H9 (cell line): ENCODE measurements around the gene CFAP410. TPM values are rescaled to one million over a fixed set of nuclear protein-coding genes. Genes with fewer than 3 reads are reported as not detected.

ENCODE experiments used
- DNase-seq: peaks from one replicate; pipeline ENCODE4 v3.0.0-alpha.2; 2017
- H2AFZ ChIP-seq: one replicate; pipeline ENCODE4 v1.6.1; 2013; ENCODE audit warnings: mild to moderate bottlenecking, low read length, control low read depth, moderate library complexity
- H2AK5ac ChIP-seq: 2 replicates; pipeline ENCODE4 v1.6.1; 2013; ENCODE audit warnings: low read length, control low read depth, mixed read lengths; ENCODE audit not compliant: insufficient read length
- H2BK120ac ChIP-seq: one replicate; pipeline ENCODE4 v1.6.1; 2013; ENCODE audit warnings: low read depth, mild to moderate bottlenecking, low read length, control low read depth, inconsistent platforms; ENCODE audit not compliant: poor library complexity, severe bottlenecking
- H2BK12ac ChIP-seq: 2 replicates; pipeline ENCODE4 v1.6.1; 2013; ENCODE audit warnings: low read length, control low read depth, mixed read lengths, low read depth; ENCODE audit not compliant: insufficient read length
- H2BK15ac ChIP-seq: 2 replicates; pipeline ENCODE4 v1.6.1; 2013; ENCODE audit warnings: low read depth, low read length, control low read depth
- H2BK20ac ChIP-seq: one replicate; pipeline ENCODE4 v1.6.1; 2013; ENCODE audit warnings: low read depth, mild to moderate bottlenecking, low read length, control low read depth, inconsistent platforms; ENCODE audit not compliant: poor library complexity, severe bottlenecking
- H2BK5ac ChIP-seq: 2 replicates; pipeline ENCODE4 v1.6.1; 2013; ENCODE audit warnings: low read length, control low read depth, mixed read lengths; ENCODE audit not compliant: insufficient read length
- H3K14ac ChIP-seq: 2 replicates; pipeline ENCODE4 v1.6.1; 2013; ENCODE audit warnings: low read length, control low read depth; ENCODE audit not compliant: insufficient read depth
- H3K18ac ChIP-seq: 2 replicates; pipeline ENCODE4 v1.6.1; 2013; ENCODE audit warnings: low read depth, mild to moderate bottlenecking, mixed read lengths, low read length, control low read depth; ENCODE audit not compliant: insufficient read length
- H3K23ac ChIP-seq: 2 replicates; pipeline ENCODE4 v1.6.1; 2013; ENCODE audit warnings: low read length, control low read depth, mixed read lengths, low read depth; ENCODE audit not compliant: insufficient read length
- H3K23me2 ChIP-seq: 2 replicates; pipeline ENCODE4 v1.6.1; 2013; ENCODE audit warnings: low read depth, mild to moderate bottlenecking, mixed read lengths, low read length, control low read depth; ENCODE audit not compliant: insufficient read length, poor library complexity, severe bottlenecking
- H3K27ac ChIP-seq: 2 replicates; pipeline ENCODE4 v1.5.1; 2013; ENCODE audit warnings: low read length, control low read depth, mixed read lengths, low read depth; ENCODE audit not compliant: insufficient read length
- H3K27me3 ChIP-seq: 2 replicates; pipeline ENCODE4 v1.6.1; 2013; ENCODE audit warnings: low read length, control low read depth, inconsistent platforms; ENCODE audit not compliant: insufficient read depth
- H3K4ac ChIP-seq: 2 replicates; pipeline ENCODE4 v1.6.1; 2013; ENCODE audit warnings: low read depth, mild to moderate bottlenecking, control low read depth, inconsistent platforms, low read length, moderate library complexity
- H3K4me1 ChIP-seq: 2 replicates; pipeline ENCODE4 v1.6.1; 2013; ENCODE audit warnings: low read length, control low read depth, inconsistent platforms; ENCODE audit not compliant: insufficient read depth
- H3K4me2 ChIP-seq: 2 replicates; pipeline ENCODE4 v1.6.1; 2013; ENCODE audit warnings: low read length, control low read depth, mixed read lengths; ENCODE audit not compliant: insufficient read length, insufficient read depth
- H3K56ac ChIP-seq: 2 replicates; pipeline ENCODE4 v1.6.1; 2013; ENCODE audit warnings: low read depth, mild to moderate bottlenecking, mixed read lengths, low read length, control low read depth; ENCODE audit not compliant: insufficient read length
- H3K79me1 ChIP-seq: 2 replicates; pipeline ENCODE4 v1.6.1; 2013; ENCODE audit warnings: low read depth, mild to moderate bottlenecking, moderate library complexity, low read length, control low read depth, inconsistent platforms; ENCODE audit not compliant: insufficient read depth, poor library complexity, severe bottlenecking
- H3K79me2 ChIP-seq: 2 replicates; pipeline ENCODE4 v1.6.1; 2013; ENCODE audit warnings: low read length, control low read depth, inconsistent platforms; ENCODE audit not compliant: insufficient read depth
- H3K9ac ChIP-seq: 2 replicates; pipeline ENCODE4 v1.6.1; 2013; ENCODE audit warnings: low read length, control low read depth, mixed read lengths; ENCODE audit not compliant: insufficient read length; ENCODE audit errors: extremely low read depth
- H3K9me3 ChIP-seq: one replicate; pipeline ENCODE4 v1.6.1; 2013; ENCODE audit warnings: low read depth, low read length, inconsistent platforms; ENCODE audit not compliant: control insufficient read depth
- H3T11ph ChIP-seq: one replicate; pipeline ENCODE4 v1.6.1; 2013; ENCODE audit warnings: mild to moderate bottlenecking, low read length, control low read depth, inconsistent platforms
- H4K20me1 ChIP-seq: one replicate; pipeline ENCODE4 v1.6.1; 2013; ENCODE audit not compliant: control insufficient read depth, insufficient read length, insufficient read depth
- H4K5ac ChIP-seq: 2 replicates; pipeline ENCODE4 v1.6.1; 2013; ENCODE audit warnings: low read depth, mild to moderate bottlenecking, mixed read lengths, low read length, control low read depth; ENCODE audit not compliant: insufficient read length
- H4K8ac ChIP-seq: replicated peaks from 2 replicates; pipeline ENCODE4 v1.6.1; 2013; ENCODE audit warnings: low read length, control low read depth, mixed read lengths, low read depth; ENCODE audit not compliant: insufficient read length
- H4K91ac ChIP-seq: 2 replicates; pipeline ENCODE4 v1.6.1; 2013; ENCODE audit warnings: low read depth, mild to moderate bottlenecking, moderate library complexity, mixed read lengths, low read length, control low read depth; ENCODE audit not compliant: insufficient read length
- H3K27ac Mint-ChIP-seq, 3 experiments: 2 replicates in 2 of 3; 3 replicates in 1 of 3; pipeline ENCODE4 v1.8.0; 2020 to 2021; ENCODE audit warnings: mixed read lengths in 3 of 3, mild to moderate bottlenecking in 1 of 3, moderate library complexity in 1 of 3
- H3K27me3 Mint-ChIP-seq: 2 replicates; pipeline ENCODE4 v1.8.0; 2021; ENCODE audit warnings: low read depth, mild to moderate bottlenecking, moderate library complexity, mixed read lengths
- H3K36me3 Mint-ChIP-seq, 3 experiments: 2 replicates in 2 of 3; 3 replicates in 1 of 3; pipeline ENCODE4 v1.8.0; 2020 to 2021; ENCODE audit warnings: low read depth in 3 of 3, mixed read lengths in 3 of 3; ENCODE audit not compliant: insufficient read depth in 1 of 3
- H3K4me1 Mint-ChIP-seq, 2 experiments: 2 replicates each; pipeline ENCODE4 v1.8.0; 2020; ENCODE audit warnings: mixed read lengths in 2 of 2
- H3K4me3 Mint-ChIP-seq, 2 experiments: 2 replicates in 1 of 2; 3 replicates in 1 of 2; pipeline ENCODE4 v1.8.0; 2020 to 2021; ENCODE audit warnings: mild to moderate bottlenecking in 2 of 2, mixed read lengths in 2 of 2, moderate library complexity in 1 of 2
- H3K9me3 Mint-ChIP-seq, 2 experiments: 2 replicates in 1 of 2; 3 replicates in 1 of 2; pipeline ENCODE4 v1.8.0; 2020; ENCODE audit warnings: mild to moderate bottlenecking in 2 of 2, mixed read lengths in 2 of 2, moderate library complexity in 1 of 2
- WGBS: extraction: QIAGEN DNeasy Blood & Tissue Kit; methylation state at CpG from one replicate; pipeline ENCODE4 v1.1.7; 2013; ENCODE audit warnings: missing lambda C conversion rate, low lambda C conversion rate, mixed read lengths; ENCODE audit not compliant: insufficient read length; ENCODE audit errors: extremely low coverage; 5-methylcytosine and 5-hydroxymethylcytosine counted together
- total RNA-seq: library from RNA; stranded (reverse); gene quantifications from 2 replicates; pipeline ENCODE4 v1.2.1, GENCODE V29; 2021
- TF ChIP-seq, protein P1 (sequence below): fragments of 200-600 bp; sonication (generic); conservative IDR thresholded peaks from 3 replicates; pipeline ENCODE4 v1.8.0; 2021; ENCODE audit warnings: antibody characterized with exemption, mild to moderate bottlenecking

Gene CFAP410
- total RNA-seq, 1 experiment from 2014 or later, result 17.0 TPM

DNA sequence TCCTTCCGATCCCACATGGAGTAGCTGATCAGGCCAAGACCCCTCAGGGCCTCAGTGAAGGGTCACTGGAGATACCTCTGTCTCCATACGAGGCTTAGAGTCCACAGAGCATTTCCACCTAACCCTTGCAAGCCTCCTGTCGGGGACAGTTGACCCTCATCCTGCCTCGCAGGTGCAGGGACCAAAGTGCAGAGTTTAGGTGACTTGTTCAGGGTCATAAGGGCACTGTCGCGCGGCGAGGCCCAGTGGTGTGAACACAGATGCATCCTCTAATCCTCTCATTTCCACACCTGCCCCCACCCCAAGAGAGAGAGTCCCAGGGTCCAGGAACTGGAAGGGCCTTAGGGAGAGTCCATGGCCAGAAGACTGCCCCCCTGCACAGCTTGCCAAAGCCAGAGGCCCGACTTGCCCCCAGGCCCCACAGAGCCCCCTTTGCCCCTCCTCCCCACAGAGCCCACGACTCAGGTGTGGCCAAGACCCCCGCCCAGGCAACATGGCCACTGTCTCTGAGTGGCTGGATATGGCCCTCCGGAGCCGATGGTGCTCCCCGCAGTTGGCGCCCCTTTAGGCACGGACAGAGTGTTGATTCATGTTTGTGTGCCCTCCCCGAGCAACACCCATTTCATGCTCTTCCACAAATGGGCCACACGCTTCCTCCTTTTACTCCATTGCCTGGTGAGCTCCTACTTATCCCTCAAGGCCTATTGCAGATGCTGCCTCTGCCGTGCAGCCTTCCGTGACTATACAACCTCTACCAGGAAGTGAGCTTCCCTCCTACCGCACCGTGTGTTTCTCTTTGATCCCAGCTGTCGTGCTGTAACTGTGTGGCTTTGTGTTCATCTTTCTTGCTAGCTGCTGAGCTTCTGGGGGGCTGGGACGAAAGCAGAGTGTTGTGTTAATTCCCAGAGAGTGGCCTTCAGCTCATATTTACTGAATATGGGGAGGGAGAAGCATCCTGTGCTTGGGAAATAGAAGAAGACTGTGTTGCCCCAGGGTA is 15.9 kb upstream of the CFAP410 start:
- H3K79me2 ChIP-seq, result no peaks in the 10 kb centered on the region
- WGBS, result no CpG with 5 or more reads among the region's 24 CpGs

More for the DNA sequence above, 15.9 kb upstream of the CFAP410 start:
- Histone ChIP-seq H2BK12ac (no peak overlapping the region), H2BK20ac (no peak overlapping the region), H2AK5ac (no peak overlapping the region), H3K9ac (no peak overlapping the region), H4K5ac (no peak overlapping the region), H3K27me3 (no peaks in the 10 kb centered on the region), H3K27ac (no peak overlapping the region), H3K23ac (no peak overlapping the region), H3K56ac (no peak overlapping the region), H3K4me1 (no peaks in the 10 kb centered on the region), H4K20me1 (no peaks in the 10 kb centered on the region), H3K79me1 (no peaks in the 10 kb centered on the region), H4K8ac (peak overlapping the region; percentile 58), H4K91ac (no peak overlapping the region), H2BK15ac (no peak overlapping the region), H3K4ac (no peak overlapping the region), H3K14ac (no peak overlapping the region; the same call in 1 of the 2 replicates), H3T11ph (no peak overlapping the region), H3K23me2 (no peaks in the 10 kb centered on the region), H3K18ac (no peak overlapping the region), H2AFZ (no peak overlapping the region), H2BK120ac (no peak overlapping the region), H3K9me3 (no peaks in the 10 kb centered on the region), H2BK5ac (peak overlapping the region; percentile 20), H3K4me2 (no peak overlapping the region)
- H3K27me3 Mint-ChIP-seq, result peaks cover 7% of the 10 kb centered on the region
- no peak for DNase-seq
- TF ChIP-seq, protein P1, sequence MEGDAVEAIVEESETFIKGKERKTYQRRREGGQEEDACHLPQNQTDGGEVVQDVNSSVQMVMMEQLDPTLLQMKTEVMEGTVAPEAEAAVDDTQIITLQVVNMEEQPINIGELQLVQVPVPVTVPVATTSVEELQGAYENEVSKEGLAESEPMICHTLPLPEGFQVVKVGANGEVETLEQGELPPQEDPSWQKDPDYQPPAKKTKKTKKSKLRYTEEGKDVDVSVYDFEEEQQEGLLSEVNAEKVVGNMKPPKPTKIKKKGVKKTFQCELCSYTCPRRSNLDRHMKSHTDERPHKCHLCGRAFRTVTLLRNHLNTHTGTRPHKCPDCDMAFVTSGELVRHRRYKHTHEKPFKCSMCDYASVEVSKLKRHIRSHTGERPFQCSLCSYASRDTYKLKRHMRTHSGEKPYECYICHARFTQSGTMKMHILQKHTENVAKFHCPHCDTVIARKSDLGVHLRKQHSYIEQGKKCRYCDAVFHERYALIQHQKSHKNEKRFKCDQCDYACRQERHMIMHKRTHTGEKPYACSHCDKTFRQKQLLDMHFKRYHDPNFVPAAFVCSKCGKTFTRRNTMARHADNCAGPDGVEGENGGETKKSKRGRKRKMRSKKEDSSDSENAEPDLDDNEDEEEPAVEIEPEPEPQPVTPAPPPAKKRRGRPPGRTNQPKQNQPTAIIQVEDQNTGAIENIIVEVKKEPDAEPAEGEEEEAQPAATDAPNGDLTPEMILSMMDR, result no peak
- no peak overlapping the region; a peak in 1 of 7 replicates for H3K27ac Mint-ChIP-seq
- H3K4me3 Mint-ChIP-seq, result no peak overlapping the region
- no peaks in the 10 kb centered on the region for H3K36me3 Mint-ChIP-seq
- H3K4me1 Mint-ChIP-seq, result peaks cover 0 to 5% of the 10 kb centered on the region in 2 experiments; a peak in 1 of 4 replicates
- peaks cover 0 to 9% of the 10 kb centered on the region in 2 experiments; a peak in 3 of 5 replicates for H3K9me3 Mint-ChIP-seq
